Measurements from ENCODE around the gene APH1B. TPM values are rescaled to one million over a fixed set of nuclear protein-coding genes. Genes with fewer than 3 reads are reported as not detected.
"Not testable (repeated sequence)": the region's sequence is repeated elsewhere in the genome, so short reads cannot be mapped to it uniquely, and the experiment has no call there.

APH1B gene
- total RNA-seq, 4 donors from 2014 or later: 15.9 to 17.4 (median 17.0) TPM

DNA sequence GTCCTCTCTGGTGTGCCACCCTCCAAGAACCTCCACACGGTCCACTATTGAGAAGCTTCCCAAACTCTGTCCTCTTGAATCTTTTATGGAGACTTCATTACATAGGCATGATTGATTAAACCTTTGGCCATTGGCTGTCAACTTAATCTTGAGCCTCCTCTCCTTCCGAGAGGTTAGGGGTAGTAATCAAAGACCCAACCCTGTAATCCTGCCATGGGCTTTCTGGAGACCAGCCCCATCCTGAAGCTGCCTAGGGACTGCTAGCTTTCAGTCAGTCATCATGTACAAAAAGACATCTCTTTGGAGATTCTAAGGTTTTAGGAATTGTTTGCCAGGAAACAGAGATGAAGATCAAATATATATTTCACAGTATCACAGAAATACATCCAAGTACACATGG is 37.0 kb downstream of the APH1B start:
- no peak for ATAC-seq (ENCODE audit: low FRiP score)
- DNase-seq (ENCODE audit: low spot score): no peak
- no peak for TF ChIP-seq CTCF (IDR thresholded peaks at IDR 0.05)

DNA sequence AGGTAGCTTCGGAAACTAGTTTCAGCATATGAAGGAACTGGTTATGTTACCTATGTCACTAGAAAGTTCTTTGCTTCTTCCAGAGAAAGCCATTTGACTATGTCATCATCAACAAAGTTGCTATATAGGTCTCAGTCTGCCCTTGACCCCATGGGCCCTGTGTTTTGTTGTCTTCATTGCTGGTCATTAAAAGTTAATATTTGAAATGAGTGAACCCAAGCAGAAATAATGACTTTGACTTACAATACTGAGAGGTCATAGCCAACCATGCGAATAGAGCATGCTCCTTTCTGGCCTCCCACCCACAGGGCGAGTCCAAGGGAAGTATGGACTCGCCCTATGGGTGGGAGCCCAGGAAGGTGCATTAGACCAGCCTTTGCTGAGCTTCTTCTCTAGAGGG is 40.9 kb downstream of the APH1B start:
- ATAC-seq (ENCODE audit: low FRiP score): no peak
- no peak for TF ChIP-seq CTCF (IDR thresholded peaks at IDR 0.05)
- no peak for DNase-seq (ENCODE audit: low spot score)

DNA sequence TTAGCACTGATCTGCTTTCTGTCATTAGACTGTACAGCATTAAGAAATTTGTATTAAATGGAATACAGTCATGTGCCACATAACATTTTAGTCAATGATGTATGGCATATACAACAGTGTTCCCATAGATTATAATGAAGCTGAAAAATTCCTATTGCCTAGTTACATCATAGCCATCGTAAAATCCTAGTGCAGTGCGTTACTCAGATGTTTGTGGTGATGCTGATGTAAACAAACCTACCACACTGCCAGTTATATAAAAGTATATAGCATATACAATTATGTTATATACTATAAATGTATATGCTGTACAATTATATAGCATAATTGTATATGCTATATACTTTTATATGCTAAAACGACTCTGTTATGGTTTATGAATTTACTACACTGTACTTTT is 41.7 kb downstream of the APH1B start:
- ATAC-seq (ENCODE audit: low FRiP score) (no peak), DNase-seq (ENCODE audit: low spot score) (no peak)
- TF ChIP-seq CTCF (IDR thresholded peaks at IDR 0.05): no peak

DNA sequence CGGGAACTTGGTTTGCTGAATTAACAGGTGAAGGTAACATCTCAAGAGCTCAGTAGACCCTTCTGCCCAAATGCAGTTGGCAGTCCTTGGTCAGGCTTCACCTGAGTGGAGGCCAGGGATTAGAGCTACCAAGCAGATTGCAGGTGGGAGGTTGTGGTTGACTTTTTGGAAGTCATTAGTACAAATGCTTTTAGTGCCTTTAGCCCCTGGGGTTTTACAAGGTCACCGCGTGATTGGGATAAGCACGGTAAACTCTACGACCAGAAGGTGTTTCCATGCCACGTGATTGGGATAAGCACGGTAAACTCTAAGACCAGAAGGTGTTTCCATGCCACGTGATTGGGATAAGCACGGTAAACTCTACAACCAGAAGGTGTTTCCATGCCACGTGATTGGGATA is 43.0 kb downstream of the APH1B start:
- not testable (repeated sequence) for ATAC-seq (ENCODE audit: low FRiP score); DNase-seq (ENCODE audit: low spot score)

DNA sequence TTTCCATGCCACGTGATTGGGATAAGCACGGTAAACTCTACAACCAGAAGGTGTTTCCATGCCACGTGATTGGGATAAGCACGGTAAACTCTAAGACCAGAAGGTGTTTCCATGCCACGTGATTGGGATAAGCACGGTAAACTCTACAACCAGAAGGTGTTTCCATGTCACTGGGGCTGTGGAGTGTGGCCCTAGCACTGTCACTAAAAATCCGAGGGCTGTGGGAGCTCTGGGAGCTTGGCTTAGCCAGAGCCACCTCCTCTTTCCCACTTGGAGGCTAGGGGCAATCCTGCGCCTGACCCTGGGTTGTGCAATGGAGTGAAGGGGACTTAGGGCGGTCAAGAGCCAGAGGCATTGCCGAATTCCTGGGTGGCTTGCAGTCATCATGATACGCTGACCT is 43.6 kb downstream of the APH1B start:
- DNase-seq (ENCODE audit: low spot score); ATAC-seq (ENCODE audit: low FRiP score): not testable (repeated sequence)

DNA sequence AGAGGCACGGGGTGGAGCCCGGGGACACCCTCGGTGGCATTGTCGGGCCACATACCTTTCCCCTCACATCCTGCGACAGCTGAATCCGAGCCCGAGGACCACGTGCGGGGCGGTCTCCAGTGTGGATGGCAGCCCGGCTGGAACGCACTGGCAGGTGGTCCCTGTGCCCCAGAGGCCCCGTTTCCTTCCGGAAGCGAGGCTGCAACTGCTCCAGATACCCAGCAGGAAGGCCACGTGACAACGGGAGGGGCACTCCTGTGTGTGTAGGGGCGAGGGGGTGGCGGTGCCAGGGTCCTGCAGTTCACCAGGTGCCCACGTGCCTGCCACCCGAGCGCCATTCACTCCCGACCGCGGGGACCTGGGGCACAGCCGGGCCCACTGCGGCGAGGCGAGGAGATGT is 44.1 kb downstream of the APH1B start:
- no peak for TF ChIP-seq CTCF (IDR thresholded peaks at IDR 0.05)
- DNase-seq (ENCODE audit: low spot score) (no peak), ATAC-seq (ENCODE audit: low FRiP score) (no peak)

- DNase-seq (ENCODE audit: low spot score) (no peak), ATAC-seq (ENCODE audit: low FRiP score) (no peak)
- no peak for TF ChIP-seq CTCF (IDR thresholded peaks at IDR 0.05)
Observed at GRCh38 chr15:63322541-63322940, 45.1 kb downstream of the APH1B start.

DNA sequence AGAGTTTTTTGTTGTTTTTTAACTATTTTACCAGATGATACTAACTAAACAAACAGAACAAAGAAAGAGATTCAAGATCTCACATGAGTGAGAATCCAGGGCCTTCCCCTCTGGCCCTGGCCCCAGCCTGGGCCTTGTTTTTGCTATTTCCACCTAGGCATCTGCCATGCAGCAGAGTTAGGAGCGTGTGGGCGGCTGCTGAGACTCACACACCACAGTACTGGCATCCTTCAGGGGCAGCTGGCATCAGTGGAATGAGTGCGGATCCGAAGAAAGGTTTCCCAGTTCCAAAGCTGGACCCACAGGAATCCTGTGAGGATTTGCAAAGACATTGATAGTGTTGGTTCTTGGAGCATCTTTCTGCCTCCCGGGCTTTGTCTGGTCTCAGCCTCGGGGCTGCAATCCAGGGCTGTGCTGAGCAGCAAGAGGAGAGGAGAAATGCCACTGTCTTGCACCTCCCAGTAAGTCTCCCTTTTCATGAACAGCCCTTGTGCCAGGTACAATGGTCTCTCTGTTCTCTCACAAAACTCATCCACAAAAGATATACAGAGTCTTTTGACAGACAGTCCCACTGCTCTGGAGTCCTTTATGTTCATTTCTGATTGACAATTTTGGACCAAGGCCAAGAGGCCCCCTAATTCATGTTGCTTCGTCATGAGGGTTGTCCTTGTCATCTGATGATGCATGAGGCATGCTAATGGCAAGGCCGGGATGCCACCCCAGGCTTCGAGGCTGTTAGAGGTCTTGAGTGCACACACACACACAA is 46.6 kb downstream of the APH1B start:
- DNase-seq (ENCODE audit: low spot score): no peak
- ATAC-seq (ENCODE audit: low FRiP score): no peak
- no peak for TF ChIP-seq CTCF (IDR thresholded peaks at IDR 0.05)

Data from omental fat pad (tissue), 4 donors.